ENCODE measurements around the gene KCNJ5. TPM values are rescaled to one million over a fixed set of nuclear protein-coding genes. Genes with fewer than 3 reads are reported as not detected.
"Not testable (repeated sequence)": the region's sequence is repeated elsewhere in the genome, so short reads cannot be mapped to it uniquely, and the experiment has no call there.

The KCNJ5 gene
- total RNA-seq, 1 experiment from 2014 or later, result not detected

DNA sequence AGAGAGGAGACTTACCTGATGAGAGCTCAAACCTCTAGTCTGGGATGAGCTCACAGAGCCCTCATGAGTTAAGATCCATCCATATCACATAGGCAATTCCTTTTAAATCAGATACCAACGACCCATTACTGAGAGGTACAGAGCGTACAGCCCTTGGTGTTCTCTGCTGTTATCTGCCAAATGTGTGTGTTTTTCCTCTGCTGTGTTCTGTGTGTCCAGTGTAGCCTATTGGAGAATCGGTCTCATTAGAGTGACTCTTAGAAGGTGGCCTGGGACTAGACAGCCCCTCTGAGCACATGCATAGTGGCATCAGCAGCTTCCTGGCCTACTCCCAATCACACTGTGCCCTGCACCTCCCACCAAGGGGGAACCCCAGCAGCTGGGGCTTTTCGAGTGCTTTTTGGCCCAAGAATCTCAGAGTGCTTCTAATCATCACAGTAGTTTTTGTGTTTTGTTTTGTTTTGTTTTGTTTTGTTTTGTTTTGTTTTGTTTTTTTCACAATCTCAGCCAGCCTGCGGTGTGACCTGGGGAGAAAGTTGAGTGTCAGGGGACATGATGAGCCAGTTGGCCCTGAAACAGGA is 26.1 kb downstream of the KCNJ5 start:
- Histone ChIP-seq H3K4me3 (ENCODE audit: low read length) (no peak overlapping the region), H3K27ac (ENCODE audit: low read length) (no peak overlapping the region), H3K9me2 (replicated peaks; ENCODE audit: insufficient read depth, low read length) (no peaks in the 10 kb centered on the region), H3K9ac (ENCODE audit: low read length) (no peak overlapping the region), H3K79me2 (ENCODE audit: low read length) (no peaks in the 10 kb centered on the region), H3K27me3 (ENCODE audit: low read length) (no peaks in the 10 kb centered on the region), H4K20me1 (ENCODE audit: insufficient read depth, low read depth, low read length) (no peaks in the 10 kb centered on the region), H3K4me2 (ENCODE audit: low read depth, low read length, poor library complexity, severe bottlenecking) (no peak overlapping the region), H3K9me3 (ENCODE audit: low read length) (no peaks in the 10 kb centered on the region), H3K4me1 (ENCODE audit: low read length) (no peaks in the 10 kb centered on the region), H3K36me3 (ENCODE audit: insufficient read depth, low read length) (no peaks in the 10 kb centered on the region), H2AFZ (ENCODE audit: low read length) (no peak overlapping the region)
- DNase-seq, result no peak

DNA sequence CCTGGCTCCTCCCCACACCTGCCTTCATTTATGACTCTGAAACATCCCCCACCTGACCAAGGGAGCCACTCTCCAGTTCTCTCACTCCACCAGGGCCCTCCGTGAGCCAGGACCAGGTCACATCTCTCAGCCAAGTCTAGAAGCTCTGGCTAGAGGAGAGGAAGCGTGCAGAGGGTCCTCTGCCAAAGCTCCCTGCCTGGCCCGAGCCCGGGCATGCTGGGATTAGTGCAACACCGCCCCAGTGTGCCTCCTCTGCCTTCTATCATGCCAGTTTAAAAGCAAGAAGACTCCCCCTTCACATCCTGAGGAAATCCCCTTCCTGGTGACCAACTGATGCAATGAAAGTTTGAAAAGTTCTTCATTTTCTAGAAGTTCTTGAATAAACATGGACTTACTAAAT is 28.1 kb downstream of the KCNJ5 start:
- H3K27ac ChIP-seq (ENCODE audit: low read length), result no peak overlapping the region
- no peaks in the 10 kb centered on the region for H4K20me1 ChIP-seq (ENCODE audit: insufficient read depth, low read depth, low read length)
- no peaks in the 10 kb centered on the region for H3K4me1 ChIP-seq (ENCODE audit: low read length)
- no peaks in the 10 kb centered on the region for H3K9me3 ChIP-seq (ENCODE audit: low read length)
- no peak overlapping the region for H3K4me2 ChIP-seq (ENCODE audit: low read depth, low read length, poor library complexity, severe bottlenecking)
- no peaks in the 10 kb centered on the region for H3K27me3 ChIP-seq (ENCODE audit: low read length)
- no peaks in the 10 kb centered on the region for H3K36me3 ChIP-seq (ENCODE audit: insufficient read depth, low read length)
- no peak overlapping the region for H3K4me3 ChIP-seq (ENCODE audit: low read length)
- no peak overlapping the region for H2AFZ ChIP-seq (ENCODE audit: low read length)
- no peaks in the 10 kb centered on the region for H3K79me2 ChIP-seq (ENCODE audit: low read length)
- no peaks in the 10 kb centered on the region for H3K9me2 ChIP-seq (replicated peaks; ENCODE audit: insufficient read depth, low read length)
- no peak for DNase-seq
- H3K9ac ChIP-seq (ENCODE audit: low read length), result no peak overlapping the region

DNA sequence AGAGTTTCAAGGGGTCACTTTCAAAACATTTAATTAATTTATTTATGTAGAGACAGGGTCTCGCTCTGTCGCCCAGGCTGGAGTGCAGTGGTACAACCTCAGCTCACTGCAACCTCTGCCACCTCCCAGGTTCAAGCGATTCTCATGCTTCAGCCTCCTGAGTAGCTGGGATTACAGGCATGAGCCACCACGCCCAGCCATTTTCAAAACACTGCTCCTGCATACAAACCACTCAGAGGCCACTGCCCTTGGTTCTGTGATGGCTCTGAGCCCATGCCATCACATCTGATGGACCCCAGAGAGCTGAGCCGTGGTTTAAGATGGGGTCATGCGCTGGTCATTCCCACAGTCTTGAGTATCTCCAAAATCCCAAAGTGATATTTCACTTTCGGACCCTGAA is 28.5 kb downstream of the KCNJ5 start:
- H3K4me1 ChIP-seq (ENCODE audit: low read length); H2AFZ ChIP-seq (ENCODE audit: low read length); H3K9ac ChIP-seq (ENCODE audit: low read length): not testable (repeated sequence)

DNA sequence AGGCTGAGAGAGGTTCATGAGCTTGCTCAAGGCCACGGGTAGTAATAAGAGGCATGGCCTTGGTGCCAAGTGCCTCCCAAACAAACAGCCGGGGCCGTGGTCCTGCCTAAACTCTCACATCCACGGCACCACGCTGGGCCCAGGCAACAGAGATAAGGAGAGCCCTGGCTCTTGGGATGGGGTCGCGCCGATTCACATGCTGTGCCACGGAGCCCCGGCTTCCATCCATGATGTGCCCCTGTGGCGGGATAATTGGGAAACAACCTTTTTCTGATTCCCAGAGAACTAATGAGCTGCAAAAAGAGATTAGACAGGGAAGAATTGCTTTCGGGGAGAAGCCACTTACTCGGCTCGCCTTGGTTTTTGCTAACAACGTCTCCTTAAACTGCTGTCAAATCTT is 29.5 kb downstream of the KCNJ5 start:
- H3K4me3 ChIP-seq (ENCODE audit: low read length), result no peak overlapping the region
- H3K9ac ChIP-seq (ENCODE audit: low read length), result no peak overlapping the region
- H3K4me2 ChIP-seq (ENCODE audit: low read depth, low read length, poor library complexity, severe bottlenecking), result no peak overlapping the region
- H3K9me2 ChIP-seq (replicated peaks; ENCODE audit: insufficient read depth, low read length), result no peaks in the 10 kb centered on the region
- H3K27ac ChIP-seq (ENCODE audit: low read length), result no peak overlapping the region
- H3K9me3 ChIP-seq (ENCODE audit: low read length), result no peaks in the 10 kb centered on the region
- no peaks in the 10 kb centered on the region for H3K27me3 ChIP-seq (ENCODE audit: low read length)
- H3K79me2 ChIP-seq (ENCODE audit: low read length), result no peaks in the 10 kb centered on the region
- H3K36me3 ChIP-seq (ENCODE audit: insufficient read depth, low read length), result no peaks in the 10 kb centered on the region
- no peak overlapping the region for H2AFZ ChIP-seq (ENCODE audit: low read length)
- H3K4me1 ChIP-seq (ENCODE audit: low read length), result no peaks in the 10 kb centered on the region
- no peak for DNase-seq
- no peaks in the 10 kb centered on the region for H4K20me1 ChIP-seq (ENCODE audit: insufficient read depth, low read depth, low read length)

More for the DNA sequence above, 28.5 kb downstream of the KCNJ5 start:
- H3K4me3 ChIP-seq (ENCODE audit: low read length); H3K79me2 ChIP-seq (ENCODE audit: low read length); H3K27ac ChIP-seq (ENCODE audit: low read length); H3K9me3 ChIP-seq (ENCODE audit: low read length); H4K20me1 ChIP-seq (ENCODE audit: insufficient read depth, low read depth, low read length); DNase-seq; H3K27me3 ChIP-seq (ENCODE audit: low read length); H3K9me2 ChIP-seq (replicated peaks; ENCODE audit: insufficient read depth, low read length); H3K4me2 ChIP-seq (ENCODE audit: low read depth, low read length, poor library complexity, severe bottlenecking); H3K36me3 ChIP-seq (ENCODE audit: insufficient read depth, low read length): not testable (repeated sequence)

DNA sequence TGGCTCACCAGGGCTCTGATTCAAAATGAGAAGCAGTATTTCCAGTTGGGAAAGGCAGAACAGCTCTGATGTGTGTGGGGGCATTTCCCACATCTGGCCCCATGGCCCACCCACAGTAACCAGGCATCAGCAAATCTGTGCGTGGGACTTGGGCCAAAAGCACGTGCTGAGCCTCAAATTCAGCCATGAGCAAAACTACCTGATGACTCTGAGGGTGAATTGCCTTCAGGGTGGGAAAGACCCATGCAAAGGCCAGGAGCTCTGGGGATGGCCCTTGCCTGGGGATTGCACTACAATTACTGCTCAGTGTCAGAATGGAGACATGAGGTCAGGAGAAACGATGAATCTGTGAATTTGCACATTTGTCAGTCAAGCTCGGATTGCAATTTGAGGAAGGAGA is 30.6 kb downstream of the KCNJ5 start:
- H3K9ac ChIP-seq (ENCODE audit: low read length), result no peak overlapping the region
- H3K79me2 ChIP-seq (ENCODE audit: low read length), result no peaks in the 10 kb centered on the region

DNA sequence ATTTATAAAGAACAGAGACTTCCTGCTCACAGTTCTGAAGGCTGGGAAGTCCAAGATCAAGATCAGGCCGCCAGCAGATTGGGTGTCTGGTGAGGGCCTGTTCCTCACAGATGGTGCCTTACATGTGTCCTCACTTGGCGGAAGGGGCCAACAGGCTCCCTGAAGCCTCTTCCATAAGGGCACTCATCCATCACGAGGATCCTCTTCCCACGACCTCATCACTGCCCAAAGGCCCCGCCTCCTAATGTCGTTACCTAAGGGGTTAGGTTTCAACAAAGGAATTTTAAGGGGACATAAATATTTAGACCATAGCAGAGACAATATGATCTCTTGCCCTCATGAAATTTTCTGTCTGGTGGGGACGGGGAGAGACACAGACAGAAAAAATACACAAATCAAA is 32.9 kb downstream of the KCNJ5 start:
- DNase-seq, result no peak
- Histone ChIP-seq H3K9me2 (replicated peaks; ENCODE audit: insufficient read depth, low read length) (no peaks in the 10 kb centered on the region), H2AFZ (ENCODE audit: low read length) (no peak overlapping the region), H4K20me1 (ENCODE audit: insufficient read depth, low read depth, low read length) (no peaks in the 10 kb centered on the region), H3K79me2 (ENCODE audit: low read length) (no peaks in the 10 kb centered on the region), H3K9ac (ENCODE audit: low read length) (no peak overlapping the region), H3K4me3 (ENCODE audit: low read length) (no peak overlapping the region), H3K9me3 (ENCODE audit: low read length) (no peaks in the 10 kb centered on the region), H3K4me2 (ENCODE audit: low read depth, low read length, poor library complexity, severe bottlenecking) (no peak overlapping the region), H3K27me3 (ENCODE audit: low read length) (no peaks in the 10 kb centered on the region), H3K4me1 (ENCODE audit: low read length) (peaks cover 3% of the 10 kb centered on the region; the same call in 1 of the 2 replicates), H3K36me3 (ENCODE audit: insufficient read depth, low read length) (no peaks in the 10 kb centered on the region), H3K27ac (ENCODE audit: low read length) (no peak overlapping the region)

More for the DNA sequence above, 30.6 kb downstream of the KCNJ5 start:
- H3K36me3 ChIP-seq (ENCODE audit: insufficient read depth, low read length), result no peaks in the 10 kb centered on the region
- H2AFZ ChIP-seq (ENCODE audit: low read length), result no peak overlapping the region
- no peak overlapping the region for H3K4me2 ChIP-seq (ENCODE audit: low read depth, low read length, poor library complexity, severe bottlenecking)
- no peaks in the 10 kb centered on the region for H3K4me1 ChIP-seq (ENCODE audit: low read length)
- no peaks in the 10 kb centered on the region for H3K9me3 ChIP-seq (ENCODE audit: low read length)
- H4K20me1 ChIP-seq (ENCODE audit: insufficient read depth, low read depth, low read length), result no peaks in the 10 kb centered on the region
- DNase-seq, result no peak
- no peaks in the 10 kb centered on the region for H3K27me3 ChIP-seq (ENCODE audit: low read length)
- no peak overlapping the region for H3K4me3 ChIP-seq (ENCODE audit: low read length)
- no peaks in the 10 kb centered on the region for H3K9me2 ChIP-seq (replicated peaks; ENCODE audit: insufficient read depth, low read length)
- no peak overlapping the region for H3K27ac ChIP-seq (ENCODE audit: low read length)

DNA sequence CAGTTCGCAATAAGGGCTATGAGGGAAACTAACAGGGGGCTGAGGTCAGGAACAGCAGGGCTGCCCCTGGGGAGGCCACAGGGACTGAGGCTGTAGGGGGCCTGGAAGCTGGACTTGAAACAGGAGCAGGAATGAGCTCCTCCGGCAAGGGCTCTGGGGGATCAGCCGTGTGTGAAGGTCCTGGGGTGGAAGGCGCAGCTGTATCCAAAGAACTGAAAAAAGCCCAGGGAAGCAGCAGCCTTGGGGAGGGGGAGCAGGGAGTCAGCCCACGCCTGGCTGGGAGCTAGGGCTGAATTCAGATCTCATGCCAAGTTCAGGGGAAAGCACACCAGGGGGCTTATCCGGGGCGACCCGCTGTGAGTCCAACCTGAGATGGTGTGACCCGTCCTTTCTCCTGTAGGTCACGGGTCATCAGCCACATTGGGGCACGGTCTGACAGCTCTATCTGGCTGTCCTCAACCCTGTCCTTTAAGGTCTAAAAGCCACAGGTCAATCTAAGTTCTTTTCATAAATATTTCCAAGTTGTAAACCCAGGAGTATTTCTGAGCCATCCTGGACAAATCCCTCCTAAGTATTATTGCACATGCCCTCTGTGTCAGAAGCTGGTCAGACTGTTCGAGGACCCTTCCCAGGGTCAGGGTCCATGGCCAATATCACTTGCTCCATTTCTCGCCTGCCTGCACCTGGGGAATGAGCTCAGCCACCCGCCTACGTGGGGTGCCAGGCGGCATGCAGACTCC is 33.5 kb downstream of the KCNJ5 start:
- no peak overlapping the region for H3K27ac ChIP-seq (ENCODE audit: low read length)
- H3K9ac ChIP-seq (ENCODE audit: low read length), result no peak overlapping the region
- no peak for DNase-seq
- no peaks in the 10 kb centered on the region for H3K36me3 ChIP-seq (ENCODE audit: insufficient read depth, low read length)
- no peaks in the 10 kb centered on the region for H3K79me2 ChIP-seq (ENCODE audit: low read length)
- H3K4me1 ChIP-seq (ENCODE audit: low read length), result peaks cover 3% of the 10 kb centered on the region; the same call in 1 of the 2 replicates
- H3K4me2 ChIP-seq (ENCODE audit: low read depth, low read length, poor library complexity, severe bottlenecking), result no peak overlapping the region
- no peaks in the 10 kb centered on the region for H3K9me3 ChIP-seq (ENCODE audit: low read length)
- no peak overlapping the region for H3K4me3 ChIP-seq (ENCODE audit: low read length)
- no peaks in the 10 kb centered on the region for H3K27me3 ChIP-seq (ENCODE audit: low read length)
- H4K20me1 ChIP-seq (ENCODE audit: insufficient read depth, low read depth, low read length), result no peaks in the 10 kb centered on the region
- H3K9me2 ChIP-seq (replicated peaks; ENCODE audit: insufficient read depth, low read length), result no peaks in the 10 kb centered on the region
- H2AFZ ChIP-seq (ENCODE audit: low read length), result no peak overlapping the region

DNA sequence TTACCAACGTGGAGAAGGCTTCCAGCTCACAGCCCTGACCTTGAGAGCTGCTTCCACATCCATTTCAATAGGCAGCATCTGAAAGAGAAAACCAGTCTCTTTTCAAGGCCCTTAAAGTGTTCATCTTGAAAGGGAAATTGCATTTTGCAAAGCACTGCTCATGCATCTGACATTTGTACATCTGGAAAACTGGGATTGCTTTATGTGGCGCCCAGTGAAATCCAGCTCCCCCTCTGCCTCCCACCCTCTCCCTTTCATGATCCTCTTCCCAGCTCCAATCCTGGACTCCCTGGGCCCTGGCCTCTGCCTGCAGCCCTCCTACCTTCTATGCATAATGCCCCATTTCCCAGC is 34.1 kb downstream of the KCNJ5 start:
- H3K4me2 ChIP-seq (ENCODE audit: low read depth, low read length, poor library complexity, severe bottlenecking), result no peak overlapping the region
- no peak for DNase-seq
- H3K36me3 ChIP-seq (ENCODE audit: insufficient read depth, low read length), result no peaks in the 10 kb centered on the region
- H3K4me1 ChIP-seq (ENCODE audit: low read length), result peaks cover 3% of the 10 kb centered on the region; the same call in 1 of the 2 replicates
- no peak overlapping the region for H3K4me3 ChIP-seq (ENCODE audit: low read length)
- no peak overlapping the region for H2AFZ ChIP-seq (ENCODE audit: low read length)
- H3K27ac ChIP-seq (ENCODE audit: low read length), result no peak overlapping the region
- no peaks in the 10 kb centered on the region for H3K79me2 ChIP-seq (ENCODE audit: low read length)
- H4K20me1 ChIP-seq (ENCODE audit: insufficient read depth, low read depth, low read length), result no peaks in the 10 kb centered on the region
- H3K9me3 ChIP-seq (ENCODE audit: low read length), result no peaks in the 10 kb centered on the region
- no peak overlapping the region for H3K9ac ChIP-seq (ENCODE audit: low read length)
- H3K9me2 ChIP-seq (replicated peaks; ENCODE audit: insufficient read depth, low read length), result no peaks in the 10 kb centered on the region
- H3K27me3 ChIP-seq (ENCODE audit: low read length), result no peaks in the 10 kb centered on the region
